NCI-H2081 treated with DMSO at 0.1 percent for 48 hours (cell line): ENCODE data around the gene GRB7.
A peak's percentile ranks its signal among the peaks of the same experiment; 100 is the strongest.
"Not testable (repeated sequence)": the region's sequence is repeated elsewhere in the genome, so short reads cannot be mapped to it uniquely, and the experiment has no call there.

Source experiments
- DNase-seq: peaks from one replicate; lab custom pipeline; 2025; lab: John Stamatoyannopoulos, UW

Gene GRB7

DNA sequence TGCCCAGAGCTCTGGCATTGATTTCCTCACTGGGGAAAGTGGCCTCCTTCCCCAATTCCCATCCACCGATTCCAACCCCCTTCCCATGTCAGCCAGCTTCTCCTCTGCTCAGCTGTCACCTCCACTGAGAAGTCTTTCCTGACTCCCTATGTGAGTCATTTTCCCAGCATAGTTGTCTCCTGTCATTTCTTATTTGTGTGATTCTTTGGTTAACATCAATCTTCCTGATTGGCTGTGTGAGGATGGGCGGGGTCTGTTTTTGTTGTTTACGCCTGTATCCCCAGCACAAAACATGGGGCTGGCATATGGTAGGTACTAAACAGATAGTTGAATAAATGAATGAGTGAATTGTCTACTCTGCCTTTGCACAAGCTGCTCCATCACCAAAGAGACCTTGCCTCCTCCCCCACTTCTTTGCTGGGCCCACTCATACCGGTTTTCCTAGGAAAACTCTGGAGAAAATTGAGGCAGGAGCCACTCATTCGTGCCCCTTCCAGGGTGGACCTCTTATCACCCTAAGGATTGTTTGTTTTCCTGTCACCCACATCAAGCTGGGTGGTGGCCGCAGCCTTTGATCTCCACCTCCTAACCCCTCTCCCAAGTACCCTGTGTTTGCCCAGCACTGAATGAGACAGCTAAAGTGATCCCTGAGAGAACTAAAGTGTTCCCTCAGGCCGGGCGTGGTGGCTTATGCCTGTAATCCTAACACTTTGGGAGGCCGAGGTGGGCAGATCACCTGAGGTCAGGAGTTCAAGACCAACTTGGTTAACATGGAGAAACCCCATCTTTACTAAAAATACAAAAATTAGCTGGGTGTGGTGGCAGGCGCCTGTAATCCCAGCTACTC is 1.2 kb upstream of the GRB7 start:
- DNase-seq, result no peak

DNA sequence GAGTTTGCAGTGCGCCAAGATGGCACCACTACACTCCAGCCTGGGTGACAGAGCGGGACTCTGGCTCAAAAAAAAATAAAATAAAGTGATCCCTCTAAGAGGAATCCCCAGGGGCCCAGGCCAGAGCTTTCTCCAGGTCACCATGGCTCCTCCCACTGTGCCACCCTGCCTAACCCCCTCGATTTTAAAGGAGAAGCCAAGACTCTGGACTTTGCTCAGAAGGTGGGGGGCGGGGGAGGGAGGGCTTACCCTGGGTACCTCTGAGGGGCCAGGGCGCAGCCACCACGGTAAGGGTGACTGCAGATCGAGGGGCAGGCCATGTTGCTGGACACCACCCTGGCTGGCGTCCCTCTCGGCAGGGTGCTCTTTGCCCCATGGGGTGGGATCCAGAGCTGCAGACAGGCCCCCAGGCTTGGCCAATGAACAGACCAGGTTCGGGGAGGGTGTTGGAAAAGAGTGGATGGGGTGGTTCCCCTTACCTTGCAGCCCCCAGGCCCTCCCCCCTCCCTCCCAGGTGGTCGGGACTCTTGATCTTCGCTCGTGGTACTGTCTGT is 455 bp upstream of the GRB7 start:
- no peak for DNase-seq

DNA sequence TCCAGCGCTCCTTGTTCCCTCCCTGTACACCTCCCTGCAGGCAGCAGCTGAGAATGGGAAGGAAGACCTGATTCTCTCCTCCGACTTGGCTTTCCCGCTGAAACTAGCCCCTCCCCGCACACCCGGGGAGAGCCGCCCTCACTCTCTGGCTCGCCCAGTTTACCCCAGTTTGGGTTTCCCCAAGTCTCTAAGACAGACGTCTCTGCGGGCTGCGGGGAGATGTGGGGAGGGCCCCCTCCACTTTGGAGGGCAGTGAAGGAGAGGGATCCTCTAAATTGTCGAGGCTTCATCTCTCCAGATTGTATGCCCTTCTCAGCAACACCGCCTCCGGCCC is 797 bp downstream of the GRB7 start:
- DNase-seq, result no peak

DNA sequence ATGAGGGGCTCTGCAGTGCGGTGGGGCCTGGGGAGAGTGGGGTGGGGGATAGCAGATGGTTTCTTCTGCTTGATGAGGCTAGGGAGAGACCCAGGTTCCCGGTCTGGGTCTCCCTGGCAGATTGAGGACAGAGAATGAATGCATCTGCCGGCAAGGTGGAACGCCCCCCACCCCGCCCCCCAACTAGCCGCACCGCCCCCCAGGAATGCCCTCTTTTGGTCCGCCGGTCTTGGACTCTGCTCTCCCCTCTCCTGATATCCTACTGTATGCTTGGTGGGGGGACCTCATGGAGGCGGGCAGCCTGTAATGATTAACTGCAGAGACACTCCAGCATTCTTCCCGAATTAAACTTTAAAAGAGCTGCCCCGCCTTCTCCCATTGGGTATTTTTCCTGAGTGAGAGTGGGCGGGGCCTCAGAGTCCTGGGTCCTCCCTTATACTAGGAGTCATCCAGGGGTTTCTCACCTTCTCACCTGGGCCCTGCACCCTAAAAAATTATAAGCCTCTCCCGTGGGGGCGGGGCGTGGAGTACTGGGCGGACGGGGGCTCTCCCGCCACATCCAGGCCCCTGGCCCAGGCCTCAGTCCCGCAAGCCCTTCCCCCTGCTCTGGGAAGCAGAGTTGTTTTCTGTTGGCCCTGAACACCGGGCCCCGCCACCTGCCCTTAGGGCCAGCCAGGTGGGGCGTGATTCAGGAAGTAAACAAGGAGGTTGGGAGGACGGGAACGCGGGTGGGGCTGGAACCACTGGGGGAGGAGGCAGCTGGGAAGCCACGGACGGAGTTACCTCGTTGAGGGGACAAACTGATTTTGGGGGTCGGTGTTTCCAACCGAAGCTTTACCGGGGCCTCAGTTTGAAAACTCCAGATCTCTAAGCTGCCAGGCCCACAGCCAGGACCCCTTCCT is 1.5 kb downstream of the GRB7 start:
- DNase-seq, result peak; percentile 27

DNA sequence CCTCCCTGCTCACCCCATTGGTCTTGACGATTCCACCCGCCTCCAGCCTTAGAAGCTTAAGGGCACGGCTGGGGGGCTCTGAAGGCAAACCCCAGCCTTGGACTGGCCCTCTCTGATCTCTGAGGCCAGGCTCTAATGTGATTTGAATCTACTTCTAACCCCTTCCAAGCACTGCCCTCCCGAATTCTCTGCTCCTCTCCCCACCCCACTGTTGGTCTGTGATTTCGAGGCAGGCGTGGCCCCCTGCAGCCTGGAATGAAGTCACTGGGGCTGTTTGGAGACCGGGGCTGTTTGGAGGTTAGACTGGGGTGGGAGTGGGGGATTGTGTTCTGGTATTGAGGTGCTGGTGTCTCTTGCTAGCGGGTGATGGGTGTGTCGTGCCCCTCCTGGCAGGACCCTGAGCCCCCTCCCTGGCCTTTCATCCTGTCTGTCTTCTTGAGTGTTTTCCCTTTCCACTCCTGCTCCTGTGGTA is 2.2 kb downstream of the GRB7 start:
- no peak for DNase-seq

DNA sequence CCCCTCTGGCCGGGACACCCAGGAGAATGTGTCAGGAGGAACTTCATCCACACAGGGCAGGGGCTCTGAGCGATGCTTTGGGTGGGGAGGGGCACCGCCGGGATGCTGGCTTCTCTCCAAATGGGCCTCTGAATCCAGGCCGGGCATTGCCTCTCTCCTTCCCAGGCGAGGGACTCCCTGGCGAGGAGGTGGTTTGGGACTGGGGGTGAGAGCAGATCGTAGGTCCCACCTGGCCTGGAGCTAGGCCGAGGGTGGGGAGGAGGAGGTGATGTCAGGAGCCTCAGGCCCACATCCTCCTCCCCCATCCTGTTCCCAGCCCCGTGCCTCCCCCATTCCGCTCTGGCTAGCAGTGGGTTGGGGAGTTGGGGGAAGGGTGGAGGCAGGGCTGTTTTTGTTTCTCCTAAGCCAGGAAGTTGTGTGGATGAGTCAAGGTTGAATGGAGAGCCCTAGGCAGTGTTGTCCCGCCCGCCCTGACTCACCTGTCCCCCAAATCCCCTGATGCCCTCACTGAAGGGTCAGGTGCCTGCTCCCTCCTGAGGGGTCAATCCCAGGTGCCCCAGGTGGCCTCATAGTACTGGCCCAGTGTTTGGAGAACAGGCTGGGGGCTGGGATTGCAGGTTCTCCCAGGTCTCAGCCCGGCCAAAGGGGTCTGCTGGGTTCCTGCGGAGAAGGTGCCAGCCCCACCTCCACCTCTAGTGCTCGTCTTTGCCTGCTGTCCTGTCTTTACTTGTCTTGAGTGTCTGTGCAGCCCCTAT is 2.8 kb downstream of the GRB7 start:
- no peak for DNase-seq

DNA sequence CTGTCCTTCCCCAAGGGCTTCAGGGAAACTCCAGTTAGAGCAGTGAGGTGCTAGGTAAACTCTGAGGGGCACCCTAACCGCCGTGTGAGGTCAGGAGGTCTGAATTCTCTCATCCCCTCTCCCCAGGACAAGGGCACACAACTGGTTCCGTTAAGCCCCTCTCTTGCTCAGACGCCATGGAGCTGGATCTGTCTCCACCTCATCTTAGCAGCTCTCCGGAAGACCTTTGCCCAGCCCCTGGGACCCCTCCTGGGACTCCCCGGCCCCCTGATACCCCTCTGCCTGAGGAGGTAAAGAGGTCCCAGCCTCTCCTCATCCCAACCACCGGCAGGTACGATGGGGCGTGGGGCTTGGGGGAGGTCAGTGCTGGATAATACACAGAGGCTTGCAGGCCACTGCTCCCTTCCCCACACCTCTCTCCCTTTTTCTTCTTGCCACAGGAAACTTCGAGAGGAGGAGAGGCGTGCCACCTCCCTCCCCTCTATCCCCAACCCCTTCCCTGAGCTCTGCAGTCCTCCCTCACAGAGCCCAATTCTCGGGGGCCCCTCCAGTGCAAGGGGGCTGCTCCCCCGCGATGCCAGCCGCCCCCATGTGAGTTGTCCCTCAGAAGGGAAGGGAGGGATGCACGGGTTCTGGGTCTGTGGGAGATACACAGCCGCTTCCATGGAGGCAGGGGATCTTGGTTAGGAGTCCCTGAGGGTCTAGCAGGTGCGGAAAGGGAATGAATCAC is 4.6 kb downstream of the GRB7 start:
- DNase-seq, result no peak

DNA sequence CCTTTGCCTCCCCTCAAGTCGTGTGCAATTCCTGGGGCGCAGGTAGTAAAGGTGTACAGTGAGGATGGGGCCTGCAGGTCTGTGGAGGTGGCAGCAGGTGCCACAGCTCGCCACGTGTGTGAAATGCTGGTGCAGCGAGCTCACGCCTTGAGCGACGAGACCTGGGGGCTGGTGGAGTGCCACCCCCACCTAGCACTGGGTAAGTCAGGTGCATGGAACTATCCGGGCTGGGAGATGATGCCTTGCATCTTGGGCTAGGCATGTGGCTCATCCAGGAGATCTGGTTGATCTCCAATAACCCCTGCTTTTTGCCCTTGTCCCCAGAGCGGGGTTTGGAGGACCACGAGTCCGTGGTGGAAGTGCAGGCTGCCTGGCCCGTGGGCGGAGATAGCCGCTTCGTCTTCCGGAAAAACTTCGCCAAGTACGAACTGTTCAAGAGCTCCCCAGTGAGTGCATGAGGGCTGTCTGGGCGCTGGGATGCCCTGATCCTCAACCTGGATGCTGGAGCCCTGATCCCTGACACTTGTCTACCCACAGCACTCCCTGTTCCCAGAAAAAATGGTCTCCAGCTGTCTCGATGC is 5.2 kb downstream of the GRB7 start:
- no peak for DNase-seq

DNA sequence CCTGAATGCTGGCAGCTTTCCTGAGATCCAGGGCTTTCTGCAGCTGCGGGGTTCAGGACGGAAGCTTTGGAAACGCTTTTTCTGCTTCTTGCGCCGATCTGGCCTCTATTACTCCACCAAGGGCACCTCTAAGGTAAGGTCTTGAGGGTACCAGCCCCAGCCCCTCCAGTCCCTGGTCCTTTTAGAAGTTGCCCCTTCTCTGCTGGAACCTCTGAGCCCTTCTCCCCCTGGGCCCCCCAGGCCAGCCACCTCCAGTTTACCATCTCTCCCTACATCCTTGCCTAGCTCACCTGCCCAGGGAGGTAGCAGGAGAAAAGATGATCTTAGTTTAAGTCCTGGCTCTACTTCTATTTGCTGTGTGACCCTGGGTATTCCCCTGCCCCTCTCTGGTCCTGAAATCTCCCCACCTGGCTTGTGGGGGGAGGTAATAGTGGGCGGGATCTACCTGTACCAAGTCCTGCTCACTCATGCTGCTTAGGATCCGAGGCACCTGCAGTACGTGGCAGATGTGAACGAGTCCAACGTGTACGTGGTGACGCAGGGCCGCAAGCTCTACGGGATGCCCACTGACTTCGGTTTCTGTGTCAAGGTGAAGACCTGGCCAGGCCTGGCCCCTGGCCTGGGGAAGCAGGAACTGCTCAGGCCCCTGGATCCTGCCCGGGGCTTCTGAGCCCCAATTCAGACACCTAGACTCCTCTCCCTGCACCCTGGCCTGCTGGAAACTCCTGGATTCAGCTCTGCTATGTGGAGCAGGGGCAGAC is 6.5 kb downstream of the GRB7 start:
- DNase-seq, result no peak

DNA sequence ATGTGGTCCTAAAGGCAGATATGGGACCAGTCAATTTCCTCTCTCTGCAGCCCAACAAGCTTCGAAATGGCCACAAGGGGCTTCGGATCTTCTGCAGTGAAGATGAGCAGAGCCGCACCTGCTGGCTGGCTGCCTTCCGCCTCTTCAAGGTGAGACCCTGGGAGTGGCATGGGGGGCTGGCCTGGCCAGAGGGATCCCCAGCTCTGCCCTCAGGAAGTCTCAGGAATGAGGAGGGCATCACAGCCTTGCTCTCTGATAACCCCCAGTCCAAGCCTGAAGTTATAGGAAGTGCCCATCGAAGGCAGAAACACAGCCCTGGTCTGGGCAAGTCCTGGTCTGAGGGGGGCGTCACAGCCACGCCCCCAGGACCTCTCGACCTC is 7.1 kb downstream of the GRB7 start:
- no peak for DNase-seq

DNA sequence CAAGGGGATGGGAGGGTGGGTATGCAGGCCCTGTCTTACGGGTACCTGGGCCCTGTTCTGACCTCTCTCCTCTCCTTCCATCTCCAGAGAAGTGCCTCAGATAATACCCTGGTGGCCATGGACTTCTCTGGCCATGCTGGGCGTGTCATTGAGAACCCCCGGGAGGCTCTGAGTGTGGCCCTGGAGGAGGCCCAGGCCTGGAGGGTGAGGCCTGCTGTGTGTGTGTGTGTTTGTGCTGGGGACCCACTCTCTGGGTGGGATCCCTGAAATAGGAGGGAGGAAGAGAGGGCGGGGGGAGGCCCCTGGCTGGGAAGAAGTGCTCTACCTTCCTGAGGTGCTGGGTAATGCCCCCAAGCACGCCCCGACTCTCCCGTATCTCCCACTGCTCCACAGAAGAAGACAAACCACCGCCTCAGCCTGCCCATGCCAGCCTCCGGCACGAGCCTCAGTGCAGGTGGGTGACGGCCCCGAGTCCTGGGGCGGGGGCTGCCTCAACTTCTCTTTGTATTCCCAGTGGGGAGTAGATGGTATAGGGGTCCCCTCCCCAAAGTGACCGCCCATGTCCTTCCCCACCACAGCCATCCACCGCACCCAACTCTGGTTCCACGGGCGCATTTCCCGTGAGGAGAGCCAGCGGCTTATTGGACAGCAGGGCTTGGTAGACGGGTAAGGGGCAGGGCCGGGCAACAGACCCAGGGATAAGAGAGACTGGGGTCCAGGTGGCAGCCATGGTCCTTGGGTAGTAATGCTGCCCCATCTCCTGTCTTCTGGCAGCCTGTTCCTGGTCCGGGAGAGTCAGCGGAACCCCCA is 7.8 kb downstream of the GRB7 start:
- DNase-seq, result no peak

DNA sequence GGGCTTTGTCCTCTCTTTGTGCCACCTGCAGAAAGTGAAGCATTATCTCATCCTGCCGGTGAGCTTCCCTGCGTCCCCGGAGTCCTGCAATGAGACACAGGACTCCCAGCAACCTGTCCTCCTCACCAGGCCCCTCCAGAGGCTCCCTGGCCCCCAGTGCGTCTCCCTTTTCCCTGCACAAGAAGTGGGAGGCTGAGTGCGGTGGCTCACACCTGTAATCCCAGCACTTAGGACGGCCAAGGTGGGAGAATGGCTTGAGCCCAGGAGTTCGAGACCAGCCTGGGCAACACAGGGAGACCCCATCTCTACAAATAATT is 8.4 kb downstream of the GRB7 start:
- DNase-seq, result no peak

DNA sequence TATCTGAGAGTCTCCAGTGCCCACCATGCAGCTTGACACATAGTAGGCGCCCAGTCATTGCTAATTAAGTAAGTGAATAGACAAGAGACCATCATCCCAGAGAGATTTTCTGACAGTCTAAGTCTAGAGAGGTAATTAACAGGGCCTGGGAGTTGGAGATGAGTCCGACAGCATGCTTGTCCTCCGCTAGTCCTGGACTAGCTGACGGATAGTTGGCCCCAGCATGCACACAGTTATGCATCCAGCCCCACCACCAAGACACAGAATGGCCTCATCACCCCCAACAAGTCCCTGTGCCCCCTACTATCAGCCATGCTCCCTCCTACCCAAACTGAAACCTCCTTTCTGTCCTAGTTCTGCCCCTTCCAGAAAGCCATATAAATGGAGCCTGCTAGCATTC is 10.0 kb downstream of the GRB7 start:
- DNase-seq, result no peak

DNA sequence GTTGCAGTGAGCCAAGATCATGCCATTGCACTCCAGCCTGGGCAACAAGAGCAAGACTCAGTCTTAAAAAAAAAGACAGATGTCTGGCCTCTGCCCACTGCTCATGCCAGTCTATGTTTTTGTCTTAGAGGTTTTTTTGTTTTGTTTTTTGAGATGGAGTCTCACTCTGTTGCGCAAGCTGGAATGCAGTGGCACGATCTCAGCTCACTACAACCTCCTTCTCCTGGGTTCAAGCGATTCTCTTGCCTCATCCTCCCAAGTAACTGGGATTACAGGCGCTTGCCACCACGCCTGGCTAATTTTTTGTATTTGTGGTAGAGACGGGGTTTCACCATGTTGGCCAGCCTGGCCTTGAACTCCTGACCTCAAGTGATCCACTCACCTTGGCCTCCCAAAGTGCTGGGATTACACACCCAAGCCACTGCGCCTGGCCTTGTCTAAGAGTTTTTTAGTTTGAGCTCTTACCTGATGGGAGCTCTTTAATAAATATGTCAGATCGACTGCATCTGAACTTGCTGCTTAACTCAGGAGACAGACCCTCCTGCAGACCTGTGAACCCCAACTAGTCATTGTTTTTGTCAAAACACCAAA is 10.8 kb downstream of the GRB7 start:
- DNase-seq, result not testable (repeated sequence)

DNA sequence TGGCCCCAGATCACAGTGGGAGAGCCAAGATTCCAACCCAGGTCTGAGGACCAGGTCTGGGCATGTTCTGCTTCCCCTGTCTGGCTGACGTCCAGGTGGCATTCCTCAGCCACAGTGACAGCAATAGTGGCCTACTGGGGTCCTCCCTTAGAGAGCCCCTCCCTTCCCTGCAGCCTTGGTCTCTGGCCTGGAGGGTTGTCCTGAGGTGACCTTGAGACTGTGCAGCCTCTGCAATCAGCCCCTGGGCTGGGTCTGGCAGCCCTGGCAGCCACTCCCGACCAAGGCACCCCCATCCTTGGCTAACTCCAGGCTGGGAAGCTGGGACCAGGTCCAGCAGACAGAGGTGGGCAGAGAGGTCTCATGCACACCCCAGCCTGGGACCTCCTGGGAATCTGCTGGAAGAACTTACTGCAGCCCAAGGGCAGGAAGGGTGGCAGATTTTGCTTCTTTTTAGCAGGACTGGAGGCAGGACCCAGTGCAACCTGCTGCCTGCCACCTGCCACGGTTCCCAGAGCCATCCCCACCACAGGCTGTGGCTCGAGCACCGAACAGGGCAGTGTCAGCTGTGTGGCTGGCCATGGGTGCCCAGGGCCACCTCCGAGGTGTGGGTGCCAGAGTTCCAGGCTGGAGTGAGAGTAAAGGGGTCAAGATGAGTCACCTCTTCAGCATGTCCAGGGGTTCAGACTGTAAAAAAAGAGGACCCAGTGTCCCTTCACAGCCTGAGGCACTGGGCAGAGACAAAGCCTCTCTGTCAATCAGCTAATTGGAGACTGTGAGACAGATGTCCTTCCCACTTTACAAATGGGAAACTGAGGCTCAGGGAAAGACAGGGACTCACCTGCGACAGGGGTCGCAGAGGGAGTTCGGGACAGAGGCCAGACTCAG is 12.6 kb downstream of the GRB7 start:
- no peak for DNase-seq

DNA sequence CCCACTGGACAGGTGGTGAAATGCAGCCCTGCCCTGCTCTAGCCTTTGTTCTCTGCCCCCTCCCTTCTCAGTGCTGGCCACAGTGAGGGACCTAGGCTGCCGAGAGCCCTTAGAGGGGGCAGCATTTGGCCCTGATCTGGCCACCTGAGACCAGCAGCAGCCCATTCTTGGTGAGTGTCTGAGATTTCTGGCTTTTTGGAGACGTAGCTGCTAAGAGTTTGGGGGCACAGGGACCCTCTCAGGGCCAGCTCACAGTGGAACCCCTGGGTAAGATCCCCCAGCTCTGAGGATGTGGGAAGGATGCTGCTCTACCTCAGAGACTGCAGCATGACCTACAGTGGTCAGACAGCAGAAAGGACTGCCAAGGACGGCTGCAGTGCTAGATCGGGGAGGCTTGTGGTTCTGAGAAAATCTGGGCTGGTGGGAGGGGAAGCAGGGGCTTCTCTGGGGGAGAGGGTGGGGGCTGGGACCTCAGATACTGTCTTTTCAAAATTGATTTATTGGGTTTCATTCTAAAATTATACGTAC is 13.3 kb downstream of the GRB7 start:
- no peak for DNase-seq

DNA sequence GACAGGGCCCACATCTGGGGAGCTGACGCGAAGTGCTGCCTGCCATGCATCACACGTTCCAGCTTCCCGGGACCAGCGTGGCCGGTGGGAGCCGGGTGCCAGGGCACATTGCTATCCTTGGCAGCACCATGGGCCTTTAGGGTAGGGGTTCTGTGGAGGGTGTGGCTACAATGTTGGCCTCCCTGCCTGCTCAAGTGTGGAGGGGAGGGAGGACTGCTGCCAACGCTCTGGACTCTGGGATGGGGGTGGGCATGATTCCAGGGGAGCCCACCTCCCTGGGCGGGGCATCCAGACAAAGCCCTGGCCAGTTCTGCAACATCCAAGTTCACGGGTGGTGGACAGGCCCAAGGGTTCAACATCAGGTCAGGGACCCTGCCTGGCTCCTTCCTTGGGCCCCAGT is 13.9 kb downstream of the GRB7 start:
- no peak for DNase-seq
